ENCODE results near the gene MYO7A. TPM values are rescaled to one million over a fixed set of nuclear protein-coding genes. Genes with fewer than 3 reads are reported as not detected.

Gene MYO7A
- total RNA-seq, 4 donors from 2014 or later: 0.15 to 4.0 (median 1.2) TPM

GRCh38 chr11:77127235-77127911, 673 bp upstream of the MYO7A start:
- WGBS, 2 donors: 5 to 41% methylated on average over 5 to 19 of the region's 27 CpGs
- intact Hi-C loops (cut with DNase I): loop anchor here (5.0 kb wide), 1 partner anchor 60 kb away; no protein-coding TSS in a partner anchor
- H3K27me3 ChIP-seq: peaks cover 0 to 13% (median 0%) of the 10 kb centered on the region in 4 donors
- no peak for DNase-seq
- no peak for TF ChIP-seq POLR2A (IDR thresholded peaks at IDR 0.05)
- TF ChIP-seq CTCF (IDR thresholded peaks at IDR 0.05): peak; percentile 81 to 97 (median 94)
- H3K4me1 ChIP-seq: peaks cover 13 to 39% (median 24%) of the 10 kb centered on the region in 3 donors
- H3K36me3 ChIP-seq: peaks cover 0 to 24% (median 0%) of the 10 kb centered on the region in 3 donors
- no peak overlapping the region for H3K27ac ChIP-seq
- no peaks in the 10 kb centered on the region for H3K9me3 ChIP-seq
- peak overlapping the region; percentile 6 to 66 (median 39) for H3K4me3 ChIP-seq

GRCh38 chr11:77129069-77129841, 1.2 kb downstream of the MYO7A start:
- intact Hi-C loops (cut with DNase I): loop anchor here (5.0 kb wide), 1 partner anchor 58 kb away; no protein-coding TSS in a partner anchor
- H3K4me3 ChIP-seq: no peak overlapping the region
- no peak overlapping the region for H3K27ac ChIP-seq
- peaks cover 13 to 39% (median 24%) of the 10 kb centered on the region in 3 donors for H3K4me1 ChIP-seq
- TF ChIP-seq CTCF (IDR thresholded peaks at IDR 0.05): no peak
- no peak for TF ChIP-seq POLR2A (IDR thresholded peaks at IDR 0.05)
- H3K27me3 ChIP-seq: peaks cover 0 to 13% (median 0%) of the 10 kb centered on the region in 4 donors
- H3K9me3 ChIP-seq: no peaks in the 10 kb centered on the region
- no peak for DNase-seq
- 81% methylated on average over 3 to 6 of the region's 11 CpGs for WGBS, 2 donors
- H3K36me3 ChIP-seq: peaks cover 0 to 5% (median 0%) of the 10 kb centered on the region in 3 donors

- WGBS, 2 donors: 82 to 94% methylated on average over 6 to 7 of the region's 11 CpGs
- H3K27ac ChIP-seq: no peak overlapping the region
- H3K4me1 ChIP-seq: peaks cover 13 to 39% (median 24%) of the 10 kb centered on the region in 3 donors
Observed at GRCh38 chr11:77129842-77130756, 2.1 kb downstream of the MYO7A start.

GRCh38 chr11:77130763-77131513, 2.9 kb downstream of the MYO7A start:
- H3K27me3 ChIP-seq: peaks cover 0 to 13% (median 0%) of the 10 kb centered on the region in 4 donors
- H3K4me1 ChIP-seq: peaks cover 13 to 39% (median 24%) of the 10 kb centered on the region in 3 donors
- intact Hi-C loops (cut with DNase I): no loop called here
- no peaks in the 10 kb centered on the region for H3K9me3 ChIP-seq
- no peak for DNase-seq
- no peak overlapping the region for H3K4me3 ChIP-seq
- no peak overlapping the region for H3K27ac ChIP-seq
- 17 to 82% methylated on average over 3 to 5 of the region's 9 CpGs for WGBS, 2 donors
- TF ChIP-seq CTCF (IDR thresholded peaks at IDR 0.05) (no peak), POLR2A (IDR thresholded peaks at IDR 0.05) (no peak)
- H3K36me3 ChIP-seq: no peaks in the 10 kb centered on the region

More at GRCh38 chr11:77129842-77130756, 2.1 kb downstream of the MYO7A start:
- no peak for TF ChIP-seq POLR2A (IDR thresholded peaks at IDR 0.05)
- no peaks in the 10 kb centered on the region for H3K36me3 ChIP-seq
- no peak for DNase-seq
- no peaks in the 10 kb centered on the region for H3K9me3 ChIP-seq
- intact Hi-C loops (cut with DNase I): loop anchor here (5.0 kb wide), 1 partner anchor 57 kb away; no protein-coding TSS in a partner anchor
- H3K4me3 ChIP-seq: no peak overlapping the region
- peaks cover 0 to 13% (median 0%) of the 10 kb centered on the region in 4 donors for H3K27me3 ChIP-seq
